ENCODE data around the gene GDF7.

The GDF7 gene

GRCh38 chr2:20653695-20654534 lies 13.0 kb upstream of the GDF7 start:
- no peaks in the 10 kb centered on the region for H3K36me3 ChIP-seq (ENCODE audit: control insufficient read depth, insufficient read depth, low read length, severe bottlenecking)
- no peak for DNase-seq (ENCODE audit: low read depth)
- H3K9me3 ChIP-seq (ENCODE audit: control insufficient read depth, low read length), result no peaks in the 10 kb centered on the region
- H3K9ac ChIP-seq (ENCODE audit: low read length), result no peak overlapping the region
- H3K4me1 ChIP-seq (ENCODE audit: control insufficient read depth, insufficient read depth, low read length), result peaks cover 14% of the 10 kb centered on the region
- no peak overlapping the region for H3K4me3 ChIP-seq (ENCODE audit: low read length)
- H3K27me3 ChIP-seq (replicated peaks; ENCODE audit: control insufficient read depth, insufficient read depth, low read length), result peaks cover 16% of the 10 kb centered on the region

GRCh38 chr2:20654535-20654813 lies 12.5 kb upstream of the GDF7 start:
- H3K36me3 ChIP-seq (ENCODE audit: control insufficient read depth, insufficient read depth, low read length, severe bottlenecking), result no peaks in the 10 kb centered on the region
- DNase-seq (ENCODE audit: low read depth), result no peak
- H3K4me3 ChIP-seq (ENCODE audit: low read length), result no peak overlapping the region
- H3K9me3 ChIP-seq (ENCODE audit: control insufficient read depth, low read length), result no peaks in the 10 kb centered on the region
- peaks cover 12% of the 10 kb centered on the region for H3K4me1 ChIP-seq (ENCODE audit: control insufficient read depth, insufficient read depth, low read length)
- H3K9ac ChIP-seq (ENCODE audit: low read length), result no peak overlapping the region
- H3K27me3 ChIP-seq (replicated peaks; ENCODE audit: control insufficient read depth, insufficient read depth, low read length), result peaks cover 20% of the 10 kb centered on the region

GRCh38 chr2:20656561-20656960 lies 10.4 kb upstream of the GDF7 start:
- no peaks in the 10 kb centered on the region for H3K9me3 ChIP-seq (ENCODE audit: control insufficient read depth, low read length)
- H3K4me1 ChIP-seq (ENCODE audit: control insufficient read depth, insufficient read depth, low read length), result peaks cover 2% of the 10 kb centered on the region
- H3K27me3 ChIP-seq (replicated peaks; ENCODE audit: control insufficient read depth, insufficient read depth, low read length), result peaks cover 32% of the 10 kb centered on the region
- H3K9ac ChIP-seq (ENCODE audit: low read length), result no peak overlapping the region
- no peak overlapping the region for H3K4me3 ChIP-seq (ENCODE audit: low read length)
- no peaks in the 10 kb centered on the region for H3K36me3 ChIP-seq (ENCODE audit: control insufficient read depth, insufficient read depth, low read length, severe bottlenecking)
- DNase-seq (ENCODE audit: low read depth), result no peak

- H3K4me1 ChIP-seq (ENCODE audit: control insufficient read depth, insufficient read depth, low read length), result no peaks in the 10 kb centered on the region
- H3K4me3 ChIP-seq (ENCODE audit: low read length), result no peak overlapping the region
- H3K36me3 ChIP-seq (ENCODE audit: control insufficient read depth, insufficient read depth, low read length, severe bottlenecking), result no peaks in the 10 kb centered on the region
- no peaks in the 10 kb centered on the region for H3K9me3 ChIP-seq (ENCODE audit: control insufficient read depth, low read length)
- H3K9ac ChIP-seq (ENCODE audit: low read length), result no peak overlapping the region
- DNase-seq (ENCODE audit: low read depth), result no peak
- H3K27me3 ChIP-seq (replicated peaks; ENCODE audit: control insufficient read depth, insufficient read depth, low read length), result peaks cover 39% of the 10 kb centered on the region
Measured at GRCh38 chr2:20657522-20658235, 9.3 kb upstream of the GDF7 start.

GRCh38 chr2:20660506-20661420 lies 6.2 kb upstream of the GDF7 start:
- Histone ChIP-seq H3K9me3 (ENCODE audit: control insufficient read depth, low read length) (no peaks in the 10 kb centered on the region), H3K4me1 (ENCODE audit: control insufficient read depth, insufficient read depth, low read length) (no peaks in the 10 kb centered on the region), H3K4me3 (ENCODE audit: low read length) (no peak overlapping the region), H3K27me3 (replicated peaks; ENCODE audit: control insufficient read depth, insufficient read depth, low read length) (peaks cover 60% of the 10 kb centered on the region), H3K9ac (ENCODE audit: low read length) (no peak overlapping the region), H3K36me3 (ENCODE audit: control insufficient read depth, insufficient read depth, low read length, severe bottlenecking) (no peaks in the 10 kb centered on the region)
- DNase-seq (ENCODE audit: low read depth), result no peak

- Histone ChIP-seq H3K36me3 (ENCODE audit: control insufficient read depth, insufficient read depth, low read length, severe bottlenecking) (no peaks in the 10 kb centered on the region), H3K4me1 (ENCODE audit: control insufficient read depth, insufficient read depth, low read length) (no peaks in the 10 kb centered on the region), H3K9me3 (ENCODE audit: control insufficient read depth, low read length) (no peaks in the 10 kb centered on the region), H3K27me3 (replicated peaks; ENCODE audit: control insufficient read depth, insufficient read depth, low read length) (peaks cover 64% of the 10 kb centered on the region), H3K9ac (ENCODE audit: low read length) (no peak overlapping the region), H3K4me3 (ENCODE audit: low read length) (no peak overlapping the region)
- peak; percentile 86 for DNase-seq (ENCODE audit: low read depth)
Measured at GRCh38 chr2:20661421-20662307, 5.3 kb upstream of the GDF7 start.

GRCh38 chr2:20662308-20662937 lies 4.5 kb upstream of the GDF7 start:
- no peaks in the 10 kb centered on the region for H3K36me3 ChIP-seq (ENCODE audit: control insufficient read depth, insufficient read depth, low read length, severe bottlenecking)
- H3K9me3 ChIP-seq (ENCODE audit: control insufficient read depth, low read length), result no peaks in the 10 kb centered on the region
- peaks cover 60% of the 10 kb centered on the region for H3K27me3 ChIP-seq (replicated peaks; ENCODE audit: control insufficient read depth, insufficient read depth, low read length)
- no peak overlapping the region for H3K9ac ChIP-seq (ENCODE audit: low read length)
- H3K4me1 ChIP-seq (ENCODE audit: control insufficient read depth, insufficient read depth, low read length), result no peaks in the 10 kb centered on the region
- no peak overlapping the region for H3K4me3 ChIP-seq (ENCODE audit: low read length)
- no peak for DNase-seq (ENCODE audit: low read depth)

GRCh38 chr2:20663196-20664070 lies 3.5 kb upstream of the GDF7 start:
- DNase-seq (ENCODE audit: low read depth), result no peak
- no peak overlapping the region for H3K4me3 ChIP-seq (ENCODE audit: low read length)
- H3K36me3 ChIP-seq (ENCODE audit: control insufficient read depth, insufficient read depth, low read length, severe bottlenecking), result no peaks in the 10 kb centered on the region
- no peak overlapping the region for H3K9ac ChIP-seq (ENCODE audit: low read length)
- peaks cover 65% of the 10 kb centered on the region for H3K27me3 ChIP-seq (replicated peaks; ENCODE audit: control insufficient read depth, insufficient read depth, low read length)
- H3K4me1 ChIP-seq (ENCODE audit: control insufficient read depth, insufficient read depth, low read length), result no peaks in the 10 kb centered on the region
- H3K9me3 ChIP-seq (ENCODE audit: control insufficient read depth, low read length), result no peaks in the 10 kb centered on the region

GRCh38 chr2:20664071-20664390 lies 2.9 kb upstream of the GDF7 start:
- no peak for DNase-seq (ENCODE audit: low read depth)
- Histone ChIP-seq H3K36me3 (ENCODE audit: control insufficient read depth, insufficient read depth, low read length, severe bottlenecking) (no peaks in the 10 kb centered on the region), H3K9me3 (ENCODE audit: control insufficient read depth, low read length) (no peaks in the 10 kb centered on the region), H3K9ac (ENCODE audit: low read length) (no peak overlapping the region), H3K27me3 (replicated peaks; ENCODE audit: control insufficient read depth, insufficient read depth, low read length) (peaks cover 71% of the 10 kb centered on the region), H3K4me3 (ENCODE audit: low read length) (no peak overlapping the region), H3K4me1 (ENCODE audit: control insufficient read depth, insufficient read depth, low read length) (no peaks in the 10 kb centered on the region)

Data from adipocyte (in vitro differentiated cells).